Fibroblast of lung (primary cell): ENCODE results near the gene ABRAXAS1. TPM values are rescaled to one million over a fixed set of nuclear protein-coding genes. Genes with fewer than 3 reads are reported as not detected.

ENCODE experiments used
- DNase-seq, 2 donors: peaks; one replicate each; pipeline versions ENCODE4 v3.0.0 to v3.0.0-alpha.2; 2010; ENCODE audit warnings: low read depth in 2 of 2
- H2AFZ ChIP-seq: 2 replicates; pipeline ENCODE4 v1.5.1; 2012; ENCODE audit warnings: low read length, control low read depth, inconsistent platforms
- H3K27ac ChIP-seq: 2 replicates; pipeline ENCODE4 v1.5.1; 2011; ENCODE audit warnings: low read length, control low read depth; ENCODE audit not compliant: insufficient read depth
- H3K27me3 ChIP-seq: 2 replicates; pipeline ENCODE4 v1.5.1; 2011; ENCODE audit warnings: mild to moderate bottlenecking, low read length; ENCODE audit not compliant: control insufficient read depth, insufficient read depth
- H3K36me3 ChIP-seq: 2 replicates; pipeline ENCODE4 v1.5.1; 2011; ENCODE audit warnings: low read length; ENCODE audit not compliant: control insufficient read depth, insufficient read depth
- H3K4me1 ChIP-seq: 2 replicates; pipeline ENCODE4 v1.5.1; 2011; ENCODE audit warnings: low read length; ENCODE audit not compliant: control insufficient read depth, insufficient read depth; ENCODE audit errors: extremely low read depth
- H3K4me2 ChIP-seq: 2 replicates; pipeline ENCODE4 v1.5.1; 2011; ENCODE audit warnings: low read length, control low read depth; ENCODE audit not compliant: insufficient read depth; ENCODE audit errors: extremely low read depth
- H3K4me3 ChIP-seq, 4 experiments: fragments of 200-600 bp in 1 of 4; sonication (generic) in 1 of 4; replicated peaks in 1 of 4; 2 replicates each; pipeline ENCODE4 v1.5.1; 2011 to 2016; ENCODE audit warnings: low read length in 4 of 4, low read depth in 3 of 4, mild to moderate bottlenecking in 3 of 4, control low read depth in 2 of 4, inconsistent platforms in 1 of 4, mixed read lengths in 1 of 4; ENCODE audit not compliant: insufficient read depth in 1 of 4; ENCODE audit errors: control extremely low read depth in 1 of 4
- H3K79me2 ChIP-seq: 2 replicates; pipeline ENCODE4 v1.5.1; 2012; ENCODE audit warnings: mild to moderate bottlenecking, low read length, inconsistent platforms; ENCODE audit not compliant: control insufficient read depth, insufficient read depth
- H3K9ac ChIP-seq: 2 replicates; pipeline ENCODE4 v1.5.1; 2011; ENCODE audit warnings: mild to moderate bottlenecking, low read length, control low read depth; ENCODE audit not compliant: insufficient read depth
- H3K9me3 ChIP-seq: 2 replicates; pipeline ENCODE4 v1.5.1; 2012; ENCODE audit warnings: low read depth, low read length; ENCODE audit not compliant: control insufficient read depth, insufficient read depth
- H4K20me1 ChIP-seq: 2 replicates; pipeline ENCODE4 v1.5.1; 2011; ENCODE audit warnings: low read length; ENCODE audit not compliant: control insufficient read depth, insufficient read depth; ENCODE audit errors: extremely low read depth
- CTCF ChIP-seq, 2 donors: IDR thresholded peaks in 1 of 2; conservative IDR thresholded peaks in 1 of 2; 1 replicate in 1 of 2; 2 replicates in 1 of 2; pipeline ENCODE4 v1.5.1; 2011 to 2012; ENCODE audit warnings: low read length in 2 of 2, control low read depth in 1 of 2, inconsistent platforms in 1 of 2, low read depth in 1 of 2, mild to moderate bottlenecking in 1 of 2
- EZH2 ChIP-seq: IDR thresholded peaks from 2 replicates; pipeline ENCODE4 v1.5.1; 2012; ENCODE audit warnings: low read length, control low read depth, mild to moderate bottlenecking; ENCODE audit errors: missing control alignments
- polyA plus RNA-seq, 2 donors: library from polyadenylated mRNA; depleted of rRNA in 1 of 2; stranded (reverse) in 1 of 2; unstranded in 1 of 2; fragments of >200 nt; gene quantifications; 2 replicates each; pipeline ENCODE4 v1.2.1, GENCODE V29; 2011 to 2012; ENCODE audit warnings: missing spikeins in 1 of 2
- total RNA-seq: library from RNA; depleted of rRNA; stranded (reverse); fragments of >200 nt; gene quantifications from 2 replicates; pipeline ENCODE4 v1.2.1, GENCODE V29; 2014

Gene ABRAXAS1
- total and polyA plus RNA-seq, 2 donors (not counting 1 experiment from before 2014, with no cell fraction given): 17.1 to 22.0 TPM

GRCh38 chr4:83431200-83431599 lies 53.7 kb downstream of the ABRAXAS1 start:
- Histone ChIP-seq H3K79me2 (no peaks in the 10 kb centered on the region), H3K4me1 (no peaks in the 10 kb centered on the region), H3K9ac (no peak overlapping the region), H3K9me3 (no peaks in the 10 kb centered on the region), H3K36me3 (no peaks in the 10 kb centered on the region), H3K4me3 (no peak overlapping the region), H3K27ac (no peak overlapping the region), H3K4me2 (no peak overlapping the region), H4K20me1 (no peaks in the 10 kb centered on the region), H2AFZ (no peak overlapping the region), H3K27me3 (no peaks in the 10 kb centered on the region)
- TF ChIP-seq CTCF (conservative IDR thresholded peaks at IDR 0.05 in 1 of 2, IDR thresholded peaks at IDR 0.05 in 1 of 2; ENCODE audit: low read depth in 1 of 2, low read length in 2 of 2) (no peak), EZH2 (no peak)
- DNase-seq: no peak

GRCh38 chr4:83418211-83418610 lies 66.7 kb downstream of the ABRAXAS1 start:
- H3K4me2 ChIP-seq: no peak overlapping the region
- no peaks in the 10 kb centered on the region for H3K36me3 ChIP-seq
- no peak overlapping the region for H3K27ac ChIP-seq
- no peak overlapping the region for H2AFZ ChIP-seq
- no peak for DNase-seq
- no peaks in the 10 kb centered on the region for H3K27me3 ChIP-seq
- no peak overlapping the region for H3K4me3 ChIP-seq
- no peaks in the 10 kb centered on the region for H3K79me2 ChIP-seq
- no peaks in the 10 kb centered on the region for H3K4me1 ChIP-seq
- TF ChIP-seq CTCF (conservative IDR thresholded peaks at IDR 0.05 in 1 of 2, IDR thresholded peaks at IDR 0.05 in 1 of 2; ENCODE audit: low read depth in 1 of 2, low read length in 2 of 2) (no peak), EZH2 (no peak)
- H4K20me1 ChIP-seq: no peaks in the 10 kb centered on the region
- no peak overlapping the region for H3K9ac ChIP-seq
- H3K9me3 ChIP-seq: no peaks in the 10 kb centered on the region

- TF ChIP-seq EZH2 (no peak), CTCF (conservative IDR thresholded peaks at IDR 0.05 in 1 of 2, IDR thresholded peaks at IDR 0.05 in 1 of 2; ENCODE audit: low read depth in 1 of 2, low read length in 2 of 2) (no peak)
- no peak overlapping the region for H3K27ac ChIP-seq
- H3K4me2 ChIP-seq: no peak overlapping the region
- H3K9ac ChIP-seq: no peak overlapping the region
- H3K4me1 ChIP-seq: no peaks in the 10 kb centered on the region
- H3K9me3 ChIP-seq: no peaks in the 10 kb centered on the region
- no peak overlapping the region for H2AFZ ChIP-seq
- H3K4me3 ChIP-seq: no peak overlapping the region
- H3K27me3 ChIP-seq: no peaks in the 10 kb centered on the region
- H3K79me2 ChIP-seq: no peaks in the 10 kb centered on the region
- H3K36me3 ChIP-seq: no peaks in the 10 kb centered on the region
- no peaks in the 10 kb centered on the region for H4K20me1 ChIP-seq
- no peak for DNase-seq
Observed at GRCh38 chr4:83417566-83417965, 67.3 kb downstream of the ABRAXAS1 start.
